Activated CD8-positive, alpha-beta memory T cell treated with anti-CD3 and anti-CD28 coated beads, Interleukin-2, amount 50 U/mL, for 1 hour (primary cell): ENCODE data around the gene MYD88.
"Not testable (repeated sequence)": the region's sequence is repeated elsewhere in the genome, so short reads cannot be mapped to it uniquely, and the experiment has no call there.

Experiments used
- DNase-seq: peaks from one replicate; pipeline ENCODE4 v3.0.0-alpha.2; 2020; ENCODE audit errors: extremely low read depth

MYD88 gene

GRCh38 chr3:38142959-38143358, 4.5 kb downstream of the MYD88 start:
- DNase-seq: no peak

- DNase-seq: no peak
Observed at GRCh38 chr3:38143511-38143910, 5.0 kb downstream of the MYD88 start.

- DNase-seq: no peak
Observed at GRCh38 chr3:38146504-38146903, 8.0 kb downstream of the MYD88 start.

- DNase-seq: no peak
Observed at GRCh38 chr3:38147421-38147820, 9.0 kb downstream of the MYD88 start.

GRCh38 chr3:38148311-38148882, 9.9 kb downstream of the MYD88 start:
- no peak for DNase-seq

- DNase-seq: no peak
Observed at GRCh38 chr3:38149708-38150107, 11.2 kb downstream of the MYD88 start.

GRCh38 chr3:38150780-38151528, 12.5 kb downstream of the MYD88 start:
- no peak for DNase-seq

- no peak for DNase-seq
Observed at GRCh38 chr3:38151667-38152265, 13.3 kb downstream of the MYD88 start.

GRCh38 chr3:38152609-38153008, 14.1 kb downstream of the MYD88 start:
- DNase-seq: no peak

GRCh38 chr3:38153221-38153620, 14.8 kb downstream of the MYD88 start:
- DNase-seq: no peak

- DNase-seq: no peak
Observed at GRCh38 chr3:38154033-38154494, 15.6 kb downstream of the MYD88 start.

- DNase-seq: no peak
Observed at GRCh38 chr3:38154625-38155255, 16.3 kb downstream of the MYD88 start.

GRCh38 chr3:38155825-38156224, 17.4 kb downstream of the MYD88 start:
- no peak for DNase-seq

- DNase-seq: no peak
Observed at GRCh38 chr3:38157117-38157516, 18.7 kb downstream of the MYD88 start.

- no peak for DNase-seq
Observed at GRCh38 chr3:38157595-38157994, 19.1 kb downstream of the MYD88 start.

GRCh38 chr3:38158472-38158871, 20.0 kb downstream of the MYD88 start:
- no peak for DNase-seq

GRCh38 chr3:38160704-38161103, 22.2 kb downstream of the MYD88 start:
- not testable (repeated sequence) for DNase-seq

GRCh38 chr3:38163117-38163840, 24.8 kb downstream of the MYD88 start:
- no peak for DNase-seq

- DNase-seq: no peak
Observed at GRCh38 chr3:38163841-38164642, 25.6 kb downstream of the MYD88 start.

GRCh38 chr3:38164643-38164951, 26.1 kb downstream of the MYD88 start:
- DNase-seq: no peak
